Glomerular visceral epithelial cell (primary cell): Measurements from ENCODE around the gene PNO1.
"Not testable (repeated sequence)": the region's sequence is repeated elsewhere in the genome, so short reads cannot be mapped to it uniquely, and the experiment has no call there.

Experiments
- DNase-seq: peaks from one replicate; pipeline ENCODE4 v3.0.0-alpha.2; 2016; ENCODE audit errors: extremely low spot score

The PNO1 gene

GRCh38 chr2:68157402-68158133 lies at the start of gene PNO1:
Gene PNO1, plus strand, starts transcription at chr2:68157888. Its CDS starts 47 bp downstream, at chr2:68157935.
- peak; percentile 93 for DNase-seq

DNA sequence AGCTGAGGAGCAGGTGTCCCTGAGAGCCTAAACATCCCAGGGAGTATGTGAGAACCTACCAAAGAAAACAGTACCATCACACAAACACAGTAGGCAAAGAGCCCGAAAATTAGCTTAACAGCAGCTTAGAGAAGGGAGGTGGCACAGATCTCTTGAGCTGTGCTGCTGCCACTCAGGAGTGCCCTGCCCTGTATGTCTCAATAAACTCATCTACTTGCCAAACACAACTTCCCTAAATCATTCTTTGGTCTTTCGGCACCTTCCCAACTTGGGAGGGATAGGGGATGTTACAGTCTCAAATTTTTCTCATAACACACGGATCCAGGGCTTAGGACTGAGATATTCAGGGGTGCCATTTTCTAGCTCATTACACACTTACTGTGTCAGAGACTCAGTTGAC lies 49.6 kb upstream of the PNO1 start:
- no peak for DNase-seq

DNA sequence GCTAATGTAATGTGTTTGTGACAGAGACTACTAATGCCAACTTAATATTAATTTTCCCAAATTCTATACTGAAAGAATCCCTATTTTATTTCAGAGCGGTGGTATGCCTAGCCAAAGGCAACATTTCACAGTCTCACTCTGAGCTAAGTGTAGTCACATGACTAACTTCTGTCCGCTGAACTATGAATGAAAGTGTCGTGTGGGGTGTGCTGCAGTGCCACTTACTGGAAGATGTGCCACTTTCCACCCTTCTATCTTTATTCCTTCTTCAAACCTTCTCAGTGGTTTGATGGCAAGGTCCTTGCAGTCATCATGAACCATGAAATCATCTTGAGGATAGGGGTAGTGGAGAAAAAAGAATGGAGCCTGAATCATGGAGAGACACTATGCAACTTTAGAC lies 47.6 kb upstream of the PNO1 start:
- DNase-seq = no peak

GRCh38 chr2:68115965-68116364 lies 41.7 kb upstream of the PNO1 start:
- no peak for DNase-seq

GRCh38 chr2:68117922-68118321 lies 39.8 kb upstream of the PNO1 start:
- not testable (repeated sequence) for DNase-seq

- no peak for DNase-seq
Observed at GRCh38 chr2:68118816-68119215, 38.9 kb upstream of the PNO1 start.

GRCh38 chr2:68119504-68119903 lies 38.2 kb upstream of the PNO1 start:
- DNase-seq = no peak

- DNase-seq = peak; percentile 82
Observed at GRCh38 chr2:68121873-68122679, 35.6 kb upstream of the PNO1 start.

DNA sequence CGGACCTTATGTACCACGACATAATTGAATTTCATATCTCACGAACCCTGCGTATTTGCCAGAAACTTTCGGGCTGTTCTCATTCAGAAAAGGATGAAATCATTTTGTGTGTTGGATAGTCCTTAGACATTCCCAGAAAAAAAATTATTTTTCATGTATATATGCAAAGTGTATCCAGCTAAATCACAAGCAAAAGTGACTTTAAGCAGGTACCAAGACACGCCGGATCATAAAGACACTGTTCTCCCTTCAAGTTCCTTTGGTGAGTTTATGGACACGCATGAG lies 35.1 kb upstream of the PNO1 start:
- DNase-seq = no peak

DNA sequence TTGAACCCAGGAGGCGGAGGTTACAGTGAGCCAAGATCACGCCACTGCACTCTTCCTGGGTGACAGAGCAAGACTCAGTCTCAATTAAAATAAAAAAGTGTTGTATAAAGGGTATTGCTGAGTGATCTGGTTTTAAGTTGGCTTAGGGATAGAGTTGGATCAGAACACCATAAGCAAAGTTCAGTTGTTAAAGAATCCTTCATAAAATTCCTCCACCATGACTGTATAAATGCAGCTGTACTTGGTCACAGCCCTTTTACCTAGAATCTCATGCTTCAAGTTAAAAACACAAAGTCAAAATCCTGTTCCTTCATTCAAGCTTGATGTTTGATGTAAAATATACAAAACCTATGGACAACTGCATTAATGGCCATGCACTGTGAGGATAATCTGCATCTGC lies 33.4 kb upstream of the PNO1 start:
- no peak for DNase-seq

GRCh38 chr2:68125821-68126220 lies 31.9 kb upstream of the PNO1 start:
- no peak for DNase-seq

- DNase-seq = no peak
Observed at GRCh38 chr2:68126561-68126960, 31.1 kb upstream of the PNO1 start.

GRCh38 chr2:68127358-68128242 lies 30.1 kb upstream of the PNO1 start:
- no peak for DNase-seq

DNA sequence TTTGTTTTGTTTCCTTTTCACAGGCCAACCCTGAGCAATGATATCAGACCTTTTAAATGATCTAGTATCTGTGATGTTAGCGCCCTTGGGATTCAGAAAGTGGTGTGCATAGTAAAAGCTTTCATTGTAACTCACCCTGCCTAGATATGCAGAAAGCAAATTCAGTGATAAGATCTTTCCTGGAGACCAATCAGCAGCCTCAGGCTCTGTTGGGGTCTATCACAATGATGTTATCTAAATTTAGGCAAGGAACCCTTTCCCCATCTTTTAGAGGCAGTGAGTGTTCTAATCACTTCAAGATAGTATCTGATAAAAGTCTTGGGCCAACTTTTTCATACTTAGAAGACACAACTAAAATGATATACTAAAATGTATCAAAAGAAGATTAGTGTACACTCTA lies 23.6 kb upstream of the PNO1 start:
- DNase-seq = no peak

DNA sequence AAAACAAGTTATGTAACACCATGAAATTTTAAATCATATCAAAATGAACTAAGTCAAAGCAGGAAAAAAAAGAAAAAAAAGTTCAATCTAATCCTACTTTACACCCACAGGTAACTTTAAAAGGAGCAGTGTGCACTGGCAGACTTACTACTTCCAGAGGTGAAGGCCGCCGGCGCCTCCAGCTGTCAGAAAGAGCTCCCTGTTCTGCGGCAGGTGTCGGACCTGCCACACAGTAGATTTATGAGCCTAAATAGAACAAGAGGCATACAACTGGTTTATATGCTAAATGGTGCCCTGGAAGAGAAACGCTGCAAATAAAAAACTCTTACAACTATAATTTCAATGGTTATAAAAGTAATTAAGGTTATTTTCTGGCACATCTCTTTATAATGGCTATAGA lies 23.1 kb upstream of the PNO1 start:
- no peak for DNase-seq

DNA sequence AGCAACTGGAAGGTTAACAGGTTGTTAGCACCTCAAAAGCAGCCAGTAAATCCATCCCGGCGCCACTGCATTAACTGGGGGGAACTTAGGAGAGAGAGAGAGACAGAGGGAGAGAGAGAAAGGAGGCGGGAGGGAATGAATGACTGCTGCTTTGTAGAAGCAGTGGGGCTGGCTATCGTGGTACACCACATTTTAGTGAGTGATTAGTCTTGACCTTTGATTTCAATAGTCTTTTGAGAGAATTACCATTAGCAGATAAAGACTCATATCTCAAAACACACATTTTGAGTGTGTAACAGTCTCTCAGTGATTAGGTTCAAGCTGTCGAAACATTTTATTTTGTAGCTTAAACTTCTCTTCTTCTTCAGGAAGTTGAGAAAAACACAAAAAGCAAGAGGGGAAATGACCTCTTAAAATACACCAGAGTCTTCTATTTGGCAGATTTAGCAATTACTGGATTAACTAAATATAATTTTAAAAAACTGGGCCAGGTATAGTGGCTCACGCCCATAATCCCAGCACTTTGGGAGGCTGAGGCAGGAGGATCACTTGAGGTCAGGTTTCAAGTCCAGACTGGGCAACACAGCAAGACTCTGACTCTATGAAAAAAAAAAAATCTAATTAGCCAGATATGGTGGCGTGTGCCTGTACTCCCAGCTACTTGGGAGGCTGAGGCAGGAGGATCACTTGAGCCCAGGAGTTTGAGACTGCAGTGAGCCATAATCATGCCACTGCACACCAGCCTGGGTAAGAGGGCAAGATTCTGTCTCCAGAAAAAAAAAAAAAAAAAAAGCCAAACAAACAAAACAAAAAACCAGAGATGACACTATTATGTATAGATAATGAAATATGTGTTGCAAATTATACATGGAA lies 22.0 kb upstream of the PNO1 start:
- no peak for DNase-seq

GRCh38 chr2:68141875-68142274 lies 15.8 kb upstream of the PNO1 start:
- no peak for DNase-seq

- no peak for DNase-seq
Observed at GRCh38 chr2:68151037-68151436, 6.7 kb upstream of the PNO1 start.

DNA sequence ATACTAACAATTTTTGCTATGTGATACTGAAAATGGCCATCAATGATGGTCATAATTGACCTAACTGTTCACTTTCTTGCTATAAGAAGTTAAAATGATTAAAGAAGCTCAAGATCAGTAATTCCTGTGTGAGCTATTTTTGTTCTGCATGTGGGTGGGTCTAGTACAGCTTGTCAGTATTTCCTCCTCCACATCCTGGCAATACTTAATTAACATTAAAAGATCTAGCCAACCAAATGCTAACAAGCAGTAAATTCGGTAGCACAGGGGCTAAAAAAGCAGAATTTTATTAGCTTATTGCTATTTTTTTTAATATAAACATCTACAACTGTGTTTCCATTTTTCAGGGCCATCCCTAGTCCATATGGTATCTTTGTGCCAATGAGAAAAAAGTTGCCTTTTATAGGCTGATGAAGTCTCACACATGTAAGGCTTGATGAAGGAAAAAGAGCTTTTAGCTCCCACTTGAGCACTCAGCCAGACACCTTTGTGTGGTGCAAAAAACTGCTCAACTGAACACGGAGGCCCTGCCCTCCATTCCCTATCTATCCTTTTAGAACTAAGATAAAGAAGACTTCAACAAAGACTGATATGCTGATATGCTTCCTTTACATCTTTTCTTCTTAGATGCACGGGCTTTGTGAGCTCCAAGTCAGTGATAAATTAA lies 4.9 kb upstream of the PNO1 start:
- no peak for DNase-seq

GRCh38 chr2:68155618-68156017 lies 2.1 kb upstream of the PNO1 start:
- no peak for DNase-seq

- DNase-seq = no peak
Observed at GRCh38 chr2:68156419-68156818, 1.3 kb upstream of the PNO1 start.
